Fibroblast of skin of left biceps (primary cell): ENCODE results near the gene STAT5A.
"Not testable (repeated sequence)": the region's sequence is repeated elsewhere in the genome, so short reads cannot be mapped to it uniquely, and the experiment has no call there.

ENCODE experiments used
- DNase-seq, 2 experiments: peaks; one replicate each; pipeline ENCODE4 v3.0.0-alpha.2; 2013; ENCODE audit warnings: low read depth in 2 of 2

Gene STAT5A

GRCh38 chr17:42307362-42307927 lies 19.1 kb downstream of the STAT5A start:
- DNase-seq: no peak

- DNase-seq: no peak
These were observed 20.1 kb downstream of the STAT5A start for GRCh38 chr17:42308446-42308845.

GRCh38 chr17:42309142-42309541 lies 20.8 kb downstream of the STAT5A start:
- DNase-seq: no peak

- no peak for DNase-seq
These were observed 21.9 kb downstream of the STAT5A start for GRCh38 chr17:42309986-42310786.

- DNase-seq: no peak
These were observed 22.5 kb downstream of the STAT5A start for GRCh38 chr17:42310787-42311215.

GRCh38 chr17:42311240-42312034 lies 23.1 kb downstream of the STAT5A start:
- DNase-seq: peak; percentile 69 to 73

GRCh38 chr17:42312035-42312284 lies 23.7 kb downstream of the STAT5A start:
- DNase-seq: no peak

GRCh38 chr17:42312285-42313130 lies 24.2 kb downstream of the STAT5A start:
- DNase-seq: peak in 1 of 2 experiments; percentile 37

- no peak for DNase-seq
These were observed 25.1 kb downstream of the STAT5A start for GRCh38 chr17:42313389-42313772.

GRCh38 chr17:42313773-42314566 lies 25.7 kb downstream of the STAT5A start:
- DNase-seq: no peak

- DNase-seq: no peak
These were observed 27.3 kb downstream of the STAT5A start for GRCh38 chr17:42315402-42316156.

- DNase-seq: no peak
These were observed 28.5 kb downstream of the STAT5A start for GRCh38 chr17:42316755-42317154.

- no peak for DNase-seq
These were observed 29.1 kb downstream of the STAT5A start for GRCh38 chr17:42317266-42317845.

- DNase-seq: not testable (repeated sequence)
These were observed 29.7 kb downstream of the STAT5A start for GRCh38 chr17:42317967-42318366.

- DNase-seq: no peak
These were observed 33.3 kb downstream of the STAT5A start for GRCh38 chr17:42321555-42321954.

- DNase-seq: peak; percentile 64 to 69
These were observed 34.3 kb downstream of the STAT5A start for GRCh38 chr17:42322382-42323267.

GRCh38 chr17:42323268-42323773 lies 35.0 kb downstream of the STAT5A start:
- no peak for DNase-seq

- no peak for DNase-seq
These were observed 36.7 kb downstream of the STAT5A start for GRCh38 chr17:42325026-42325425.
